Ureter (tissue), 1 donor: ENCODE data around the gene FHOD3. TPM values are rescaled to one million over a fixed set of nuclear protein-coding genes. Genes with fewer than 3 reads are reported as not detected.

Experiments used
- DNase-seq: peaks from one replicate; pipeline ENCODE4 v3.0.0-alpha.2; 2020; ENCODE audit warnings: low spot score
- total RNA-seq: library from RNA; stranded (reverse); gene quantifications from one replicate; pipeline ENCODE4 v1.2.4, GENCODE V29; 2023
- donor health status: DM: yes; HTN: yes; CAD: no.

The FHOD3 gene
- total RNA-seq, 1 donor from 2014 or later, result 25.7 TPM

GRCh38 chr18:36477776-36478175, 180.3 kb downstream of the FHOD3 start:
- DNase-seq, result no peak

GRCh38 chr18:36481201-36481657, 183.7 kb downstream of the FHOD3 start:
- DNase-seq, result no peak

- no peak for DNase-seq
Measured at GRCh38 chr18:36481935-36482334, 184.4 kb downstream of the FHOD3 start.

GRCh38 chr18:36484591-36484990, 187.1 kb downstream of the FHOD3 start:
- DNase-seq, result no peak

GRCh38 chr18:36485772-36486171, 188.3 kb downstream of the FHOD3 start:
- no peak for DNase-seq

- no peak for DNase-seq
Measured at GRCh38 chr18:36488131-36488530, 190.6 kb downstream of the FHOD3 start.

GRCh38 chr18:36490897-36491296, 193.4 kb downstream of the FHOD3 start:
- no peak for DNase-seq

GRCh38 chr18:36492604-36493329, 195.3 kb downstream of the FHOD3 start:
- DNase-seq, result no peak

GRCh38 chr18:36493349-36494159, 196.0 kb downstream of the FHOD3 start:
- no peak for DNase-seq

- DNase-seq, result no peak
Measured at GRCh38 chr18:36494160-36494437, 196.6 kb downstream of the FHOD3 start.

GRCh38 chr18:36496022-36496421, 198.5 kb downstream of the FHOD3 start:
- no peak for DNase-seq

GRCh38 chr18:36499938-36500337, 202.4 kb downstream of the FHOD3 start:
- DNase-seq, result no peak

- DNase-seq, result no peak
Measured at GRCh38 chr18:36501100-36501499, 203.6 kb downstream of the FHOD3 start.

- no peak for DNase-seq
Measured at GRCh38 chr18:36503477-36503876, 206.0 kb downstream of the FHOD3 start.

- no peak for DNase-seq
Measured at GRCh38 chr18:36504928-36505327, 207.4 kb downstream of the FHOD3 start.

GRCh38 chr18:36505665-36506064, 208.2 kb downstream of the FHOD3 start:
- DNase-seq, result no peak

- DNase-seq, result no peak
Measured at GRCh38 chr18:36509646-36510197, 212.2 kb downstream of the FHOD3 start.

- DNase-seq, result no peak
Measured at GRCh38 chr18:36511791-36512352, 214.4 kb downstream of the FHOD3 start.

GRCh38 chr18:36513556-36513955, 216.0 kb downstream of the FHOD3 start:
- no peak for DNase-seq

- no peak for DNase-seq
Measured at GRCh38 chr18:36514778-36515177, 217.3 kb downstream of the FHOD3 start.

GRCh38 chr18:36516258-36516657, 218.7 kb downstream of the FHOD3 start:
- no peak for DNase-seq

GRCh38 chr18:36516726-36517125, 219.2 kb downstream of the FHOD3 start:
- no peak for DNase-seq

- DNase-seq, result no peak
Measured at GRCh38 chr18:36518839-36519238, 221.3 kb downstream of the FHOD3 start.
